HG02973 (cell line): ENCODE results near the gene SPOCK1.

Experiments
- ATAC-seq: cut with Tn5 transposase; IDR thresholded peaks from one replicate; pipeline ENCODE4 v1.9.1; 2021; ENCODE audit warnings: moderate library complexity; ENCODE audit not compliant: unreplicated experiment

The SPOCK1 gene

DNA sequence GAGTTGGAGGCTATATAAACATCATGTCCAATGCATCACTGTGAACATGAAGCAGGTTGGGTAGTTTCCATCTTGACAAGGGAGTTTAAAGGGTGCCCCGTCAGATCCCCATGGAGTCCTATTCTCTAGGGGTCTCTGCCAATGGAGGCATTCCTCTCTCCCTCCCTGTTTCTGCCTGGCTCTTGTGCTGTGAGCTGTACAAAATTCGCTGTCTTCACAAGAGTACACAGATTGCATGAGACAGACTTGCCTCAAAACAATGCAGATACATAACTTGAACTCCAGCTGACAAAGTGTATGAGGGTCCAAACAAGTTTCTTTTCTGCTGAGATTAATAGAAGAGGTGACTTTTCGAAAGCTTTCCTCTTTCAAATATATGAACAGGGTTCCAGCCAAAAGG, 165.2 kb downstream of the SPOCK1 start:
- ATAC-seq: no peak

DNA sequence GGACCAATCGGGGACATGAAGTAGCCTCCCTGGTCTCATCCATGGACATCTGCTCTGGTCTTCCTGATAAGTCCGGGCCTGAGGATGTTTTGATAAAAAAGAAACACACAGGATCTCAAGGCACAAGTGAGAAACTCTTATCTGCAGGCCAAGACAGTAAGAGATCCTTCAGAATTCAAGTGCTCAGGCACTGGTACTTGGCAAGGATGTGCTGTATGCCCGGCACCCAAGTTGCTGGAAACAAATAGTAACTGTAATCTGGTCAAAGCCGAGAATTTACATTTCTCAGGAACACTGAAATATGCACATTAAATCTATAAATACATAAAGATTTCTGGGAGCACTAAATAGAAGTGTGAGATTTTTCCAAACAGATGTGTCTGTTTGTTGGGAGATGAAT, 165.7 kb downstream of the SPOCK1 start:
- ATAC-seq: no peak

DNA sequence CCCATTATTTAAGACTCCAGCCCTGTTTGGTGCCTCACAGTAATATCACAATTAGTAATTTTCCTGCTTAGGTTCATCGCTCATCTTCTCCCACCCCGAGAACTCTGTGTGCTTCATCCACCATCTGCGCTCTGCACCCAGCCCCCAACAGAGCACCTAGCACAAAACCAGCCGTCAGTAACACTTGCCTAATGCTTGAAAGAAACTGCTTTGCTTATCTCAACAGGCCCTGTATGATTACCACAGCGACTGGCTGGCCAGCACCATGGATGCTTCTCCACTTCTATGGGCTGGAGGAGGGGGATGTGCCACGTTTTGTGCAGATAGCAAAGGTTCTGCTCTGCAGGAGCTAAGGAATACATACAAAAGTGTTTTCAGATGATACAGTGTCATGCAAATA, 166.8 kb downstream of the SPOCK1 start:
- no peak for ATAC-seq

DNA sequence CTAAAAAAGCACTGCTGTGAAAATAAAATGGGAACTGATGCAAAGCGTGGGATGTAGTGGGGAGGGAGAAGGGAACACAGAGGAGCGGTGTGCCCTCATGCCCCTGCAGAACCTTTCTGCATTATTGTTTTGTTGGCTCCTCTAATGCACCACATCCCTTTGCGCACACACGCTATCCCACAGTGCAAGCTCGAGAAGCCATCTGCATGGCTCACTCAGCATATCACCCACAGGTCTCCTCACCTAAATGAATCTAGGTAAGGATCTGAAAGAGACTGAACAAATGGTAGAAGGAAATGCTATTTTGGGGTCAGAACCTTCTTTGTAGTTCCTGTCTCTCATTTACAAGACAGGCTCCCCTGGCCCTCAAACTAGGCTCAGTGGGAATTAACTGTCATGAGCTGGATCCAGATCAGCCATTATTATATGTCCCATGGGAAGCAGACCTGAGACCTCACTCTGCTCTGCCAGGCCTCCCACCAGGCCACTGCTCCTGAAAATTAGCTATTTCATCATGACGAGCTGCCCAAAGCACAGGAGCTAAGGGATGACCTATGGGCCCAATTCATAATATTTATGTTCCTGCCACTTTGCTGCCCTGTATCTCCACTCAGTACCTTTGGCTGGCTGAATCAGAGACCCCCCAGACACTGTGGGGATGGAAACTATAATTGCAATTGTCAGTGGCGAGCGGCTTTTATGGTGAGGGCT, 169.4 kb downstream of the SPOCK1 start:
- no peak for ATAC-seq

DNA sequence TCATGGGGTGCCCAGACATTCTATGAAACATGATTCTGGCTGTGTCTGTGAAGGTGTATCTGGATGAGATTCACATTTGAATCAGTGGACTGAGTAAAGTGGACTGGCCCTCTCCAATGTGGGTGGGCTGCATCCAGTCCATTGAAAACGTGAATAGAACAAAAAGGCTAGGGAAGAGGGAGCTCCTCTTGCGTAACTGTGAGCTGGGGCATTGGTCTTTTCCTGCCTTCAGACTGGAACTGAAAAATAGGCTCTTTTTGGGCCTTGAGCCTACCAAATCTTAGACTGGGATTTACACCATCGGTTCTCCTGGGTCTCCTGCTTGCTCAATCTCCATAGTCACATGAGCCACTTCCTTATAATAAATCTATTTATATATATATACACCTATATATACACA, 170.1 kb downstream of the SPOCK1 start:
- ATAC-seq: no peak

DNA sequence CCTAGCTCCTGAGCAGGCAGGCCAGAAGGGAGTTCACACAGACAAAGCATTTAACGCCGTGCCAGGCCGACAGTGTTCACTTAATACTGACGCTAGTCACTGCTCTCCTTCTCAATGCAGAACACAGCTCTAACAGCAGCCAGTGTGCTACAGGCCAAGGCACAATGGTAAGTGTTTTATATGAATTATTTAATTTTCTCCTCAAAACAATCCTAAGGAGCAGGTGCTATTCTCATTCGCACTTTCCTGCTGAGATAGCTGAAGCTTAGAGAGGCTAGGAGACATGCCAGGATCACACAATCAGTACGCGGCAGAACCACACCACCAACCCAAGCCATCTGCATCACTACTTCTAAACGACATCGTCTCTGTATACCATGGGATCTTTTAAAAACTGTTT, 170.7 kb downstream of the SPOCK1 start:
- no peak for ATAC-seq

DNA sequence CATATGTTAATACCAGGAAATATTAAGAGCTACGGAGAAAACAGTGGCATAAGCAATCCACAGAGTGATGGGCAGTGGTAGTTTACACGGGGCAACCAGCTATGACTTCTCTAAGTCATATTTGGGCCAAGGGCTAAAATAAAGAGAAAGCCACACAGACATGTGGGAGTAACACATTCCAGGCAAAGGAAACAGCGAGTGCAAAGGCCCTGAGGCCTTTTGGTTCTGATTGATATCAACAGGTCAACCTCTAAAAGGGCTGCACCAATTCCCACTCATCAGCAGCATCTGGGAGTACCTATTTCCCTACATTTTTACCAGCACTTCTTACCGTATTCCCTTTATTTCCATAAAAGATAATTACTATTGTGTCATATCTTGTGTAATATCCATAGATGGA, 173.4 kb downstream of the SPOCK1 start:
- no peak for ATAC-seq

DNA sequence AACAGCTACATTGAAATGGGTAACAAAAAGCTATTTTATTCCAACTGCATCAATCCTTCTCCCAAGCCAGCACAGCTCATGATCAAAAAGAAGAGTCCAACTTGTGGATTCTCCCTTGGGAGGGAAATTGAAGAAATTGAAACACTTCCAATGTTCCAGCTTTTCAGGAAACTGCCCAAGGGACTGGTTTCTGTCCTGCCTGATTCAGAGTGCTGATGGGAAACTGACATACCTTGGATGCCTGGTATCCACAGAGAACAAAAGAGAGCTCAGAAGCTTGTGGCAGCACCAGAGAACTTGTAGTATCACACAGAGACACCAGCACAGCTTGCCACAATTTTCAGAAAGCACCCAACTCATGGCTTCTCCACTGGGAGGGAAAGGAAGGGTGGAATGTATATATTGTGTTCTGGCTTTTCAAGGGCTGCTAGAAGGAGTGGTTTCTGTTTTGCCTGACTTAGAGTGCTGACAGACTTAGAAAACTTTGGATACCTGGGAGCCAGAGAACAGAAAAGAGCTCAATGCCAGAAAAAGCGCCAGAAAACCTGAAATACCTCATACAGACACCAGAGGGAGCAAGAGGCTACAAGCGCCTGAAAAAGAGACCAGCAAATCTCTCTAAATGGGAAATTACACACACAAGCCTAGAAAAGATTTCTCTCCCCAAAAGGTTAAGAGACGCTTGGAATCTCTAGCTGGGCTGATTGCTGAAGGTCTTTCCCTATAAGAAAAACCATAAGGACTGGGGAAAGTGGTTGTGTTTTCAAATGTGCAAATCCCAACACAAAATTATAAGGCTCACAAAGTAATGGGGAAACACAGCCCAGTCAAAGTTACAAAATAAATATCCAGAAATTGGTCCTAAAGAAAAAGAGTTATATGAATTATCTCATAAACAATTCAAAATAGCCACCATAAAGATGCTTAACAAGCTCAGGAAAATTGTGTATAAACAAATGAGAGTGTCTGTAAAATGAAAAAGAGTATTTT, 178.8 kb downstream of the SPOCK1 start:
- ATAC-seq: peak; percentile 54

DNA sequence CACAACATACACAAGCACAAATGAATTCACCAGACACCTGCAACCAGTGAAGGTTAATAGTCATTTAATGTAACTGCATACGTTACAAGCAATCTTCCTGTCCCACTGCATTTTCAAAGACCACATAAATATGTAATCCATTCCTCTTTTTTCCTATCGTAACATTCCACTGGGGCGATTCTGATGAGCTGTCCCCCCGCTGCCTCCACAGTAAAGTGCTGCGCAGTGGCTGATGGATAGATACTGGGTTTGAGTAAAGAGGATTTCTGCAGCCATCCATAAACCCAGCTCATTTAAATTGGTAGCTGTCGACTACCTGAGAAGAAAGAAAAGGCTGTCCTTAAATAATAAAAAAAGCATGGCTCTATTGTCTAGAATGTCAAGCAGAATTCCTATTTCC, 181.1 kb downstream of the SPOCK1 start:
- no peak for ATAC-seq

DNA sequence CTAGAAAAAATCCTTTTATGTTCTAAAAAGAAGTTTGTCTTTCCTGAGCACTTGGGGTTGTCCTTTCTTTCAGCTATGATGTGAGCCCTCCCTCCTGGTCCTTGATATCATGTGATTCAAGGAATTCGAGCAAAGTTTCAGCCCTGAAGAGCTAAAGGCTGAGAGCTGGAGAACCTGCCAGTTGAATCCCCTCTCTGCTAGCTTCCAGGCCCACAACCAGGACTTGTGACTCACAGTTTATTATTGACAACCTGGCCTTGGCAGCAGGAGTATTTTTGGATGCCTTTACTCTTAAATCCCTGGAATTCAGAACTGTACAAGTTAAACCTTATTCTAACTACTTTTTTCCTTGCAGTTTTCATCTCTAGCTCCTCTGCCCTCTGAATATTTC, 182.8 kb downstream of the SPOCK1 start:
- no peak for ATAC-seq

DNA sequence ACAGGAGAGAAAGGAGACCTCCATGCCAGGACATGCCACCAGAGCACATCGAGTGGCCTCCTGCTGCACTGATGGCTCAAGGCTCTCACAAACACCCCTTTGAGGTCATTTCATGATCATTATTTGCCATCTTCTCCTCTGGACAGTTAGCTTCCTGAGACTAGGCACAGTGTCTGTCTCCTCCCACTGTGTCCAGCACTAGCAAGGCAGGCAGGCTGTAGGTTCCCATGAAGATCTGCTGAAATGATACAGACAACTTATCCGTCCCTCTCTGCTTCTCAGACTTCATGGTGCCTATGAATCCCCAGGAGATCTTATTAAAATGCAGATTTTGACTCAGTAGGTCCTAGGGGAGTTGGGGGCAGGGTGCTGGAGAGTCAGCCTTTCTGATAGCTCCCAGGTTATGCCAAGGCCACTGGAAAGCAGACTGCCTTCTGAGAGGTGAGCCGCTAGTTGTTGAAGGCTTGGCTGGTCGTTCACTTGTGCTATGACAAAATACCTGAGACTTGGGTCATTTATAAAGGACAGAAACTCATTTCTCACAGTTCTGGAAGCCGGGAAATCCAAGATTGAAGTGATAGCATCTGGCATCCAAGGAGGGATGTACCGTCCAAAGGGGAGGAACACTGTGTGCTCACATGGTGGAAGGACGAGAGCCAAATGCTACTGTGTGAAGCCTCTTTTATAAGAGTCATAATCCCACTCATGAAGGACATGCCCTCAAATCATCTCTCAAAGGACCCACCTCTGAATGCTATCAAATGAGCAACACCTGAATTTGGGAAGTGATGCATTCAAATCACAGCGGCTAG, 183.4 kb downstream of the SPOCK1 start:
- ATAC-seq: no peak

DNA sequence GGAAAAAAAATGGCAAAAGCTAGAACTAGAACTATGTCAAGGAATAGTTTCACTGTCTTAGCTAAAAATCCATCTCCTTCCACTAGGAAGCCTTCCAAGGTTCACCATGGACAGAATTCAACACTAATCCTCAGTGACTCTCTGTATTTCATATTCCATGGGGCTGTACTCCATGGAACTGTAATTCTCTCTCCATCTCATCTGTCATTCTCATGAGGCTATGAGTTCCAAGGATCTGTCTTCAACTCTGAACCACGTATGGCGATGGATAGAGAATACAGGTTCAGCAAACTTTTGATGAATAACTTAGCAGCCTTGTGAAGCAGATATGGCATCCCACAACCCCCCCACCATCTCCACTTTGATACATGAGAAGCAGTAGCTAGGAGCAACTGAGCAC, 184.0 kb downstream of the SPOCK1 start:
- no peak for ATAC-seq

DNA sequence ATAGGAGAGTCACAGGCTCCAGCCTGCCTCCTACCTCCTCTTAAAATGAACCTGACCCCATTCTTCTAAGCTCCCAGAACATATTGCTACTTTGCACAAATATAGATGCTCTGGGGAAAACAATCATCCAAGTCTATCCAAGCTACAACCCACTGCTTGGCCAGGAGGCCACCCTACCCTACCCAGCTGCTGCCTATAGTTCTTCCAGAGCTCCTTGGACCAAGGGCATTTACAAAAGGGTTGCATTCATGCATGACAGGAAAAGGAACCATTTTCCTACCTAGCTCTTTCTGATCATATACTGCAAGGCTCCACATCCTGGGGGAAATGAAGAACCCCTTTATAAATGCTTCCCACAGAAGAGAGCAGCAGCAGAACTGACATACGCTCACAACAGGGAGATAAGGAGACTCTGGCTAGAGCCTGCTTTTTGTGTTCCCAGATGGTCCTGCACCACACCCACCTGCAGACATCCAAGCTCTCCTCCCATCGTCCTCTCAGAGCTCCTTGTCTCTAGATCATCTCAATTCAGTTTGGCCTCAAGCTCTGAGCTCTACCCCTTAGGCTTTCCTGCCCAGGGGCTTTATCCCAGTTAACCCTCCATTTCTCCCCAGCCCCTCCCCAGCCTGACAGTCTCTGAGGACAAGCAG, 185.5 kb downstream of the SPOCK1 start:
- ATAC-seq: no peak

DNA sequence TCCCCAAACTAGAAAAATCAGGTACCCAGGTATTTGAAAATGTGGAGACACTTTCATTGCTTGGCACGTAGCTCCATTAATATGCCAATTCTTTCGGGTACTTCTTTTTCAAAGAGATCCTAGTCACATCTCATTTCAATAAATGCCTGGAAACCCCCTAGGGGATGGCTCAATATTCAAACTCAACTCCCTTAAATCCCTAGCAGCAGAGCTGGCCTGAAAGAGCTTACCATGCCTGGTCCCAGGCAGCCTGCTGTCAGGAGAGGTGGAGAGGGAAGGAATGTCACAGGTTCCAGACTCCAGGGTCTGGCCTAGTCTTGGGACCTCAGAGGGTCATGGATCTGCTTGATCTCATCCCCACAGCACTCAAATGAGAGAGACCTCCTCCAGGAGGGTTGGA, 187.1 kb downstream of the SPOCK1 start:
- no peak for ATAC-seq

DNA sequence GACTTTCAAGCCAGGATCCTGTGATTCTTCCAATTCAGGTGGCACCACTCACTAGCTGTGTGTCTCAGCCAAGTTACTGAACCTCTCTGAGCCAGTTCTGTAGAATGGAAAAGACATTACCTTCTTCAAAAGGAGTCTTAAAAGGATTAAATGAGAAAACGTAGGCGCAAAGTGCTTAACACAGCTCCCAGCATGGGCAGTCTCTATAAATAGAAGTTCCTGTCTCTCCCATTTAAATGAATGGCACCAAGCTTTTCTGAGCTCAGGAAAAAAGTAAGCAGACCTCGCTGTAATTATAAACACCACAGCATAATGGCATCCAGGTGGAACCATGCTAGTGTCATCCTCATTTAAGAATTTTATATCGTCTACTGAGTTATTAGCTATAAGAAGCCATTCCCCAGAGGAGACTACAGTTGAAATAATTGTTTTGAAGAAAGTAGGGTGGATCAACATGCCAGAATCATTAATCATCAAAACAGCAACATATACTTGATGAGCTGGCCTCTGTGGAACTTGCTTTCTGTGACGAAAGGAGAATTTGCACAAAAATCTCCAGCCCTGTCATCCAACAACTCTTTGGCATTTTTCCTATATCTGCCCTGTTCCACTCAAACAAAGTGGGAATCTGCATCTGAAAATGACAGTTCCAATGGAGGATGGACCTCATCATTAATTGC, 188.9 kb downstream of the SPOCK1 start:
- ATAC-seq: no peak

DNA sequence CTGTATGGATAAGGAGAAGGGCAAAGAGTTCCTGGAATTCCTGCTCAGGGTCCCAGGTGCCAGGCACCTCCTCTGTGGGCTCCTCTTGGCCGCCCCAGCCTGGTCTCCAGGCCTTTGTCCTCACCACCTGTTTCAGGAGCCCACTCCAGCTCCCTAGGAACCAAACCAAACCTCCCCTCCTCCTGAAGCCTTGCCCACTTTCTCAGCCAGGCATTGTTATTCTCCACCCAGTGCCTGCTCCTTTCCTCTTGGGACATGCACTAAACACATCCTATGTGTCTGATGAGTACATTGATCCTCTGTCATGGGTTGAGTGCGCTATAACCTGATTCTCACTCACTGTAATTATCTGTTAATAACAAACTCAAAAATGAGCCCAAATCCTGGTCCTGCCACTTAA, 189.8 kb downstream of the SPOCK1 start:
- no peak for ATAC-seq

DNA sequence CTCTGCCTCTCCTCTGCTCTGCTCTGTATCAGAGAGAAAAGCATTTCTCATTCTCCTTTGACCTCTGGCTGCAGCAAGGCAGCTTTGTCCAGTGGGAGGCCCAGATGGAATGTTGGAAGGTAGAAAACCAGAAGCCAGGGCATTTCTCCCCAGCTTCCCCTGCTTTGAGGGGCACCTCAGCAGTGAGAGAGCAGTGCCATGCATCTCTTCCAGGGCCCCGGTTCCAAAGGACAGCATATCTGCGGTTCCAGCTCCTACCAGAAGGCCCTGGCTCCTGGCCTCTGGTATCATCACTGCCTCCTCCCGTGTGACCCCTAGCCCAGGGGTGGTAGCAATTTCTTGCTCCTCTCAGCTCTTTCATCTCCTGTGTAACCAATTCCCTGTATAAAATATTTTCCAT, 190.8 kb downstream of the SPOCK1 start:
- no peak for ATAC-seq

DNA sequence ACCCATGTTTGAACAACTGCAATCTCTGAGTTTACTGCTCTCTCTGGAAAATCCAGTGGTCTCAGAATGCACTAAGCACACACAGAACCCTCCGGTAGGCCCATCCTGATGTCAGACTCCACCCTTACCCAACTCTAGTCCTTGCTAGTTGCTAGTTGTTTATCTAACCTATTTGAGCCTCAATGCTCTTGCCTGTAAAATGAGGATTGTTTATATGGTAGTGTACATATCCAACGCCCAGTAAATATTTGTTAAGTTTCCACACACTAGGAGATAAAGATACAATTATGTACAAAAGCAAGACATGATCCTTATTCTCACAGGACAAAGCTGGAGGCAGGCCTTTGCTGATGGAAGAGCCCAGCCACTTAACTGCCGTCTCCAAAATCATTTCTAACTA, 192.2 kb downstream of the SPOCK1 start:
- ATAC-seq: no peak

DNA sequence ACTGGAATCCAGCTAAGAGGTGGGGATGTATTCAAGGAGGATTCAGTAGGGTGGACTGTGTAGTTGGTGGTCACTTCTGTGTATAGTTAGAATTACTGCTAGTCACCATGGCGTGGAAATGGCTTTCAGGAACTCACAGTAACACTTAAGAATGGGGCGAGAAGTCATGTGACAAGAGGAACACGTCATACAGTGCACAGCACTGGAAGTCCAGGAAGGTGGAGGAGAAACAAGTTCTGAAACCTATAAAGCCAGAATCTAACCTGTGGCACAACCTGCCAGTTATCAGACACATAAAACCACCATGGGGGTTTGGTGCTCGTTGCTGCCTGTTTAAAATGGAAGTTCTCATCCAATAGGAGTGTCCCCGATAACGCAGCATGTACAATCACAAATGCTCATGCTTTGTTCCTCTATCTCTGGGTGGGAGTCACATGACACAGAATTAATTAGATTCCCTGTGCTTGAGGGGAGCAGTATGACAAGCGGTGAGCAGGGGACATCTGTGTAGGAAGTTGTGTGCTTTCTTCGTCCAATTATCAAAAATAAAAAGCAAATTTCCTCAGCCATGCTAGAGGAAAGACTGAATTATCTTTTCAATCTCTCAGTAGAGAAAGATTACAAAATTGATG, 193.0 kb downstream of the SPOCK1 start:
- ATAC-seq: no peak
